ENCODE data around the gene GATA1.

- TF ChIP-seq, protein P1, sequence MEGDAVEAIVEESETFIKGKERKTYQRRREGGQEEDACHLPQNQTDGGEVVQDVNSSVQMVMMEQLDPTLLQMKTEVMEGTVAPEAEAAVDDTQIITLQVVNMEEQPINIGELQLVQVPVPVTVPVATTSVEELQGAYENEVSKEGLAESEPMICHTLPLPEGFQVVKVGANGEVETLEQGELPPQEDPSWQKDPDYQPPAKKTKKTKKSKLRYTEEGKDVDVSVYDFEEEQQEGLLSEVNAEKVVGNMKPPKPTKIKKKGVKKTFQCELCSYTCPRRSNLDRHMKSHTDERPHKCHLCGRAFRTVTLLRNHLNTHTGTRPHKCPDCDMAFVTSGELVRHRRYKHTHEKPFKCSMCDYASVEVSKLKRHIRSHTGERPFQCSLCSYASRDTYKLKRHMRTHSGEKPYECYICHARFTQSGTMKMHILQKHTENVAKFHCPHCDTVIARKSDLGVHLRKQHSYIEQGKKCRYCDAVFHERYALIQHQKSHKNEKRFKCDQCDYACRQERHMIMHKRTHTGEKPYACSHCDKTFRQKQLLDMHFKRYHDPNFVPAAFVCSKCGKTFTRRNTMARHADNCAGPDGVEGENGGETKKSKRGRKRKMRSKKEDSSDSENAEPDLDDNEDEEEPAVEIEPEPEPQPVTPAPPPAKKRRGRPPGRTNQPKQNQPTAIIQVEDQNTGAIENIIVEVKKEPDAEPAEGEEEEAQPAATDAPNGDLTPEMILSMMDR (IDR thresholded peaks at IDR 0.05): no peak
- TF ChIP-seq POLR2A (IDR thresholded peaks at IDR 0.05): no peak
These were observed 49.5 kb upstream of the GATA1 start for GRCh38 chrX:48736878-48737212.

Measured in esophagus squamous epithelium (tissue), 4 donors.